Skin epidermis (tissue), 12 donors: ENCODE results near the gene CLEC7A.

ENCODE experiments used
- H3K27ac ChIP-seq, 21 experiments: fragments of 200-600 bp; sonication (generic) in 11 of 21; one replicate each; pipeline ENCODE4 v1.5.0; 2020; ENCODE audit warnings: mild to moderate bottlenecking in 3 of 21, inconsistent platforms in 2 of 21, moderate library complexity in 2 of 21
- H3K4me3 ChIP-seq, 7 experiments: fragments of 200-600 bp; sonication (generic) in 2 of 7; one replicate each; pipeline ENCODE4 v1.5.0; 2020; ENCODE audit warnings: inconsistent platforms in 2 of 7, mild to moderate bottlenecking in 2 of 7, moderate library complexity in 1 of 7

CLEC7A gene

DNA sequence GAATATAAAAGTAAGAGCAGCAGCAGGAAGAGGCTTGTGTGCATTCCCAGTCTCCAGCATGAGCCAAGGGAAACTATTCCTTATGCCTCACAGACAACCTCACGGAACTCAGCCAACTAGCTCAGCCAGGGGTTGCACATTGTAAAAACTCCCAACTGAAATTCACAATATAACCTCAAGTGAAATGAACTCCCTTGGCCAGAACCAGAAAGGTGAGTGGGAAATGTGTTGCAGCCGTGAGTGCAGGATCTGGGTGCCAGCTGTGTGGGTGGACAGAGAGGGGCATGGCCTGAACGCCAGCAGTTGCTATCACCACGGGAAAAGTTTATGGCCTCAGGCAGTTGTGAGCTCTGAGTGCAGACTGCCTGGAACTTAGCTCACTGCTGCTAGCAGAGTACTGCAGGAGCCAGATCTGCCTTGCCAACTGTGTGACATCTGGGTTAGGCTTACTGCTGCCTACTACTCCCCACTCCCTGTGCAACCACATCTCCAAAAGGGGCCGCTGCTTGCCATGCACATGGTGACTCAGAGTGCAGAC, 28.9 kb downstream of the CLEC7A start:
- Histone ChIP-seq H3K4me3 (no peak overlapping the region), H3K27ac (peak overlapping the region in 15 of 21 experiments; percentile 3 to 64 (median 40))

DNA sequence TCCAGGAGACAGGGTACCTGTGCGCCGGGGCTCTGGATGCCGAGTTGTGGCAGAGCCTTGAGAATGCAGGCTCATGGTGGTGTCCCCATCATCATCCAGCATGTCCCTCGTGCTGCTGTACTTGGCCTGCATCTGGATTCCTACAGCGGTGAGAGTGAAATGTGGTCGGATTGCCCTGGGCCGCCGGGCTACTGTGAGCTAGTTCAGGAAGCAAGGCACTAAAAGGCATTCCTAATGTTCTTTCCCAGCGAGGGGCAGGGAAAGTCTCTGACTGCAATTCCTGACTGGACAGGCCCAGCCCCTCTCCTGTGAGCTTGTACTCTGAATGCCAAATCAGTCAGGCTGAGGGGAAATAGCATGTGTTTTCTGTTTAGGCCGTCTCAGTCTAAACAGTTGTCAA, 31.2 kb downstream of the CLEC7A start, which contains the start of gene CLEC1A:
TSS of gene CLEC1A (minus strand) at position 195 of the 400 bp plus-strand sequence. CDS start at position 132, 63 bp downstream.
- Histone ChIP-seq H3K27ac (peak within 1 kb of the TSS in 11 of 21 experiments; percentile 18 to 70 (median 44)), H3K4me3 (peak within 1 kb of the TSS in 4 of 7 experiments; percentile 1 to 6 (median 3))

DNA sequence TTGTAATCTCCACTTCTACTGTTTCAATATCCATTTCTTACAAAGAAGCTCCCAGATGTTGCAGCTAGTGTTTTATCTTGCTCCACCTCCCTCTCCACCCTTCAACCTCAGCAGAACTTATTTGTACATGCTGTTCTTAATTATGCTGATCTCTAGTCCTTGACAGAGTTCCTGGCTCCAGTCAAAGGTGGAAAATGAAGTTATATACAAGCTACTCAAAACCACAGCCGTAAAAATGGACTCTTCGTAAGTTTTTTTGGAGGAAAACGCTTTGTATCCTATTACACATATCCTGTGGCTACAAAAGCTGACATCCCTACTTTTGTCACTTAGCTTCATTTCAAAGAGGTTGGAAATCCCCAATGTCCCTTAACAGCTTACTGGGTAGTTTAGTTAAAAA, 32.5 kb downstream of the CLEC7A start:
- Histone ChIP-seq H3K4me3 (peak overlapping the region in 1 of 7 experiments; percentile 5), H3K27ac (peak overlapping the region in 3 of 21 experiments; percentile 52 to 65 (median 53))

DNA sequence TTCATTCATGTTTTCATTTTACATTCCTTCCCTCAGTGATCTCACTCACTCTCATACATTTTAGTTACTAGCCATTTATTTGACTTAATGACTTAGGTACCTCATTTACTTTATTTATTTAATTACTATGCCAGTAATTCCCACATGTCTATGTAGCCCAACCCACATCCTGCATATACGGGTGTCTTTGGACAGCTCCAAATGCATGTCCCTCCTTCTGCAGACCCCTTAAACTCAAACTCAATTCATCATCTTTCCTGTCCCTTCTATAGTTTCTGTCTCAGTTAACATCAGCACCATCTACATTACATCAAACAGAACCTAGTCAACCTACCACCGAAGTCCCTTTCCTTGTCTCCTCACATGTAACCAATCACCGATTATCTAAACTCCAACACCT, 34.0 kb downstream of the CLEC7A start:
- peak overlapping the region in 3 of 21 experiments; percentile 53 to 65 (median 53) for H3K27ac ChIP-seq
- H3K4me3 ChIP-seq, result no peak overlapping the region

DNA sequence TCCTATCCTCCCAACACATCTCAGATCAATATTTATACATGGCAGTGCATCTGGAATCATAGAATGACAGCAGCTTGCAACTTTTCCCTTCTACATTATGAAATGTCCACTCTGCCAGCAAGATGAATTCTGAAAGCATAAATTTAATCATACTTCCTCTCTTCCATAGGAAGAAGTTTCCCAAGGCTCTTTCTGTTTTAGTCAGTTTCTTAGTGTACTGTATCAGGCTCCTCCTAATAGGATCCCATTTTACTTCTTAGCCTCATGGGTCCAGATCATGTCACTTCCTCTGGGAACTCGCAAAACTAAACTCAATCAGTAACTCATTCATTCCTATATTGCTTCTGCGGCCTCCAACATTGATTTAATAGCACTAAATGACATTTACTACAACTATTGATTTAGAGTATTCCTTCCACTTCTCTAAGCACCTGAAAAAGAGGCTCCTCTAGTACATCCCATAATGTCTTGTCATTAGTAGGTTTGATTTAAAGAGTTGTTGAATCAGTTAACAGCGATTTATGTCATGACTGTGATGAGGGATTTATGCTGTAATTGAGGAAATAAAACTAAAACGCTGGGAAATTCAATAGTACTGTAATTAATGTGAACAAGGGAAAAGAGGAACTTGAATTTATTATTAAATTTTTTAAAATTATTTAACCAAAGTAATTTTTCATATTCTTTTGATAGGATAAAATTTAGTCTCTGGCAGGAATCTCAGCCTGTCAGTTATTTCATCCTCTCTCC, 35.2 kb downstream of the CLEC7A start:
- Histone ChIP-seq H3K27ac (peak overlapping the region in 3 of 21 experiments; percentile 53 to 59 (median 53)), H3K4me3 (no peak overlapping the region)

DNA sequence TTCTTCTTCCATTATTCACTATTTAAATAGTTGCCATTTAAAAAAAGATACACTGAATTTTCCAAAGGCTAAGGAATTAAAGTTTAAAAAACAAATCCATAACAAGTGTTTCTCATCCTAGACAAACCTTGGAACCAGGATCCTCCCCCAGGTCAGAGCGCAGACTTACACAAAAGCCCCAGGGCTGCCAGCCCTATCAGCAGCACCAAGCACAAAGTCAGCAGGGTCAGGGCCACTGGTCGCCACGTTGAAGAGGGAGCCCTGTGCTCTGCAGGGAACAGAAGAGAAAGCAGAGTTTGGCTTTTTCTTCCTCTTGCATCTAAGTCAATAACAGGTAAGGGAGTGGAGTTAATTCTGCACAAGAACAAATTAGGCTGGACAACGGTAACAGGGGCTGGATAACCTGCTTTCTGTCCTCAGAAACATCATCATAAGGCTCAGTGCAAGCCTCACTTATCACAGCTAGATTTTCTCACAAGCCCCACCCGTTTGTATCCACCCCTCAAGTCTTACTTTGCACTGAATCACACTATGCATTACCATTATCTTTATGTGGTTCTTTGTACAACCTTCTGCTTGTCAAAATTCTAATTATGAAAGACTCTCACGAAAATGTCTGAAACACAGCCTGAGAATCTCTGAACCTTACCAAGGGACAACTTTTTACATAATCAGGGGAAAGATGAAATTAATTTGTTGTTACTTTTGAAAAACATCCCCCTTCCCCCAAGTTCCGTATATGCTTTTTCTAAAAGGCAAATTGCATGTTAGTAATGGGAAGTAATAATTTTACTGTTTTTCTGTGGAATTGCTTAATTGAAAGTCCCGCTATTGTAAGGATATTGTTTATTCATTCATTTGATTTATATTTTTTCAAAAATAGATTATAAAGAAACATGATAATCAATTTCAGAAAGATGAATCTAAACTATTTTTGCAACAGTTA, 40.8 kb downstream of the CLEC7A start:
- Histone ChIP-seq H3K27ac (peak overlapping the region in 1 of 21 experiments; percentile 43), H3K4me3 (no peak overlapping the region)

DNA sequence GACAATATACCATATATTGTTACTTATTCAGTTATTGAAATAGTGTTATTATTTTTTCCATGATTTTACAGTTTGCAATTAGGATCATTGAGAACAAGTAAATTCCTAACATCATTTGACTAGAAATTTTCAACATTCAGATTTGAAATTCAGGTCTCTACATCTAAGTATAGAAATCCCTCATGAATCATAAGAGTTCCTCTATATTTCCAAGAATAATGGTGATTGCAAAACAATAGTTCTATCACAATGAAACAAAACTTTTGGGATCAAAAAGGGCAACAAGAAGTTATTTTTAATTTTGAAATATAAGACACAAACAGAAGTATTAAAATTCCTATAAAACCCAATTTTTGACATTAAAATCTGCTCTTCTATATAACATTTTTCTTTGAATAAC, 42.0 kb downstream of the CLEC7A start:
- H3K4me3 ChIP-seq, result no peak overlapping the region
- no peak overlapping the region for H3K27ac ChIP-seq

DNA sequence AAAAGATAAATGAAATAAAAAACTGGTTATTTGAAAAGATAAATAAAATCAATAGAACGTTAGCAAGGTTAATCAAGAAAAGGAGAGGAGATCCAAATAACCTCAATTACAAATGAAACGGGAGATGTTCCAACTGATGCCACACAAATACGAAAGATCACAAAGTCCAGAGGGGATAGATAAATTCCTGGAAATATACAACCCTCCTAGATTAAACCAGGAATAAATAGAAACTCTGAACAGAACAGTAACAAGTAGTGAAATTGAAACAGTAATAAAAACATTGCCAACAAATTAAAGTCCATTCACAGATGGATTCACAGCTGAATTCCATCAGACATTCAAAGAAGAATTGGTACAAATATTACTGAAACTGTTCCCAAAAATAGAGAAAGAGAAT, 43.6 kb downstream of the CLEC7A start:
- Histone ChIP-seq H3K27ac (no peak overlapping the region), H3K4me3 (no peak overlapping the region)

DNA sequence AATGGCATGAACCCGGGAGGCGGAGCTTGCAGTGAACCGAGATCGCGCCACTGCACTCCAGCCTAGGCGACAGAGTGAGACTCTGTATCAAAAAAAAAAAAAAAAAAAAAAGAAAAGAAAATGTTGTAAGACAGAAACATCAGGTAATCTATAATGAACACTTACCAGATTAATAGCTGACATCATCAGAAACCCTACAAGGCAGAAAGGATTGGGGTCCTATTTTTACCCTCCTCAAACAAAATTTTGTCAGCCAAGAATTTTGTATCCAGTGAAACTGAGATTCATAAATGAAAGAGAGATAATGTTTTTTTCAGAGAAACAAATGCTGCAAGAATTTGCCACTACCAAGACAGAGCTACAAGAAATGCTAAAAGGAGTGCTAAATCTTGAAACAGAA, 45.3 kb downstream of the CLEC7A start:
- no peak overlapping the region for H3K27ac ChIP-seq
- no peak overlapping the region for H3K4me3 ChIP-seq

DNA sequence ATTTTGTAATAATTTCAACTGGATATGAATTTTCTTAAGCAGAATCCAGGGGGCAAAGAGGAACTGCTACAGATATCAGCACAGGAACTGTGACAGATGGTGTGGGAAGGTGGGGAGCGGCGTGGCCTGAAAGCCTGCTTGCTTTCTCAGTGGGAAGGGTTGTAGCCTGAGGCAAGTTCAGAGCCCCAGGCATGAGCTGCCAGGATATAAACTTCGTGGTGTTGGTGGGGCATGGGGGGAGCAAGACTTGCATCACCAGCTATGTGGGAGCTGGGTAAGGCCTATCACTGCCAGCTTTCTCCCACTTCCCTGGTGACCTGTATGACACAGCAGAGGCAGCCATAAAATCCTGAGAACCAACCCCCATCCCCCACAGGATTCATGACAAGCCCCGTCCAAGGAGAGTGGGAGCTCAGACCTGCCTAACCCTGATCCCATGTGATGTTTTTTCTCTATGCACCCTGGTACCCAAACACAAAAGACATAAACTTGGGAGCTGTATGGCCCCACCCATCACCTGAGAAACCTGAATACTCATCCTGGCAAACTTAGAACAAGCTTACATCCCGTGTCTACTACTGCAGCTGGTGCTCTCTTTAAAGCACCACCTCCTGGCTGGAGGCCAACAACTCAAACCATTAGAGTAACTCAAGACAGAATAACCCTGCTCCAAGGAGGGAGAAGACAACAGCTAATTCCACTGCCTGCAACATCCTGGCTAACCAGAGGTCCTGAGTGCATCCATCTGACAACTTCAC, 47.7 kb downstream of the CLEC7A start:
- H3K27ac ChIP-seq, result no peak overlapping the region

DNA sequence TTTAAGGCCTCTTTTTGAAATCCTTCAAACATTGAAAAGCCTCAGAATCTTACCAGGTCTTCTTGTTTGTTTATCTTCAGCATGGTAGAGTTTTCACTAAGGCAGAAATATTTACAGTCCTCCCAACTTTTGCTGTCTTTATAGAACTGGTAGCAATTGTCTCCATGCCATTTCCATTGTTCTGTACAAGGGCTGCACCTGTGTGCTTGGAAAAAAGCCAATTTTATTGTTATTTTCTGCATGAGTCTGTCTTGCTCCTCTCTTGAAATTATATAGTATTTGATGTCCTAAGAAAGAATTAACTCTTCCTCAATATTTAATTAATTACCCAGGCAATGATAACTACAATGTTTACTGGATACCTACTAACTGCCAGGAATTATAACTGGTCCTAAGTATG, 54.5 kb downstream of the CLEC7A start:
- no peak overlapping the region for H3K4me3 ChIP-seq
- H3K27ac ChIP-seq, result peak overlapping the region in 1 of 21 experiments; percentile 7

More for the DNA sequence above, 47.7 kb downstream of the CLEC7A start:
- no peak overlapping the region for H3K4me3 ChIP-seq

DNA sequence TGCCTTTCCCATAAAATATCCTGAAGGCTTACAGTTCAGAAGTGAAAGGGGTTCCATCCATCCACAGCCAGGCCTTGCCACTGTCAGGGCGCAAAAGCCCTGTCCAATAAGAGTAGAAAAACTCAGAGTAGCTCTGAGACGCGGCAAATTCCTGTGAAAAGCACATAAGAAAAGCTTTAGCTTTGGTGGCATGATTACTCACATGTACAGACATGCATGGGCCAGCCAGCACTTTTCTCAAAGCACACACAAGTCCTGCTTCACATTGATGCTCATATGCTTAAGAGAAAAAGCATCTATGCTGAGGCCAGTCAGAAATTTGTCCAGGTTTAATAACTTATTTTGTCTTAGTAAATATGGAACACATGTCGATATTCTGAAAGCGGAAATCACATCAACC, 56.7 kb downstream of the CLEC7A start:
- Histone ChIP-seq H3K4me3 (no peak overlapping the region), H3K27ac (no peak overlapping the region)

DNA sequence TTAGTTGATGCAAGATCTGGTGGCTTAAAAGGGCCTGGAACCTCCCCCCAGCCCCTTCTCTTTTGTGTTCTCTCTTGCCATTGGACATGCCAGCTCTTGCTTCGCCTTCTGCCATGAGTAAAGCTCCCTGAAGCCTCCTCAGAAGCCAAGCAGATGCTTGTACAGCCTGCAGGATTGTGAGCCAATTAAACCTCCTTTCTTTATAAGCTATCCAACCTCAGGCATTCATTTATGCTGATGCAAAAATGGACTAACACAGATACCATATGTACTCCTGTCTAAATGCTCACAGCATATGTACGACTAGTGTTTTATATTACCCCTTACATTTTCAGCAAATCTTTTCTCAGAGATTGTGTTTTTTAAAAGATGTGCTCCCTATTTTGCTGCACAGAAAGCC, 57.9 kb downstream of the CLEC7A start:
- Histone ChIP-seq H3K4me3 (no peak overlapping the region), H3K27ac (no peak overlapping the region)

DNA sequence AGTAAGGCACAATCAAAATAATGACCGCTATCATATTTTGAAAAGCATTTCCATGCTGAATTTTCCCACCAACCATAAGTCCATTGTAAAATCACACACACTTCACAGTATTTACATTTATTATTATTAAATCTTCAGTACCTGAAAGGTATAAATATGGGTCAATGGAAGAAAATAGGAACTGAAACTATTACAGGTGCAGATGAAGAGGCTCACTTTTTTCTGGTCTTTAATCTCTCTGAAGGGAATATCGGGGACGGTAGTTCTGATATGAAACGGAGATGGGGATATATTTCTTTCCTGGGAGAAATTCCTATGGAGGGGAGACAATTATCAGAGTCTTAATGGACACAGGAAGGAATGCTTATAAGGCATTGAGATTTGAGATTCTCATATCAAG, 59.6 kb downstream of the CLEC7A start:
- H3K4me3 ChIP-seq, result no peak overlapping the region
- no peak overlapping the region for H3K27ac ChIP-seq

DNA sequence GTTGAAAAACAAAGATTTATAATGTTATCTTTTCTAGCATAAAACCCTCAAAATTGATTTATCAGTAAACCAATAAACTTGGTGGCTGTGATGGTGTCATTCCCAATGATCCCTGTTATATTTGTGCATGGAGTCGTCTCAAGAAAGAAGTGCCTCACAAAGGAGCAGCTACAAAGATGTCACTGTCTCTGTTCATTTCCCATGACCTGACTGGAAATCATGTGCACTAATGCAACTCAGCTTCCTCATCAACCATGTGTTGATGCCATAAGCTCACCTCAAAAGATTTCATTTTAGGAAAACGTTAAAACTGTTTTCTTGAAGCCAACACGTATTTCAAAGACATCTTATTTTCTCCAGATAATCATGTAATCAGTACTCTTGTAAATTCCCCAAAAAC, 60.0 kb downstream of the CLEC7A start:
- H3K27ac ChIP-seq, result peak overlapping the region in 1 of 21 experiments; percentile 83

DNA sequence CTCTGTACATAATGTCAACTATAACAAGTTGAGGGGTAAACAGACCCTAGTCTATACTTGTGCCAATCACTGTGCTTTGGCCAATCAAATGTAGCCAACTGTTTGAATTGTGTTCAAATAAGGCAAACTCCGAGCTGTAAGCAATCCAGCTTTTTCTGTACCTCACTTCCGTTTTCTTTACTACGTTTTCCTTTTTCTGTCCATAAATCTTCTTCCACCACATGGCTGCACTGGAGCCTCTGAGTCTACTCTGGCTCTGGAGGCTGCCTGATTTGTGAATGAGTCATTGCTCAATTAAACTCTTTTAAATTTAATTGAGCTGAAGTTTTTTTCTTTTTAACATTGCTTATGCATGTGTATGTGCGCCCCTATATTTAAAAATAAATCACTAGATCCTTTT, 60.9 kb downstream of the CLEC7A start:
- Histone ChIP-seq H3K27ac (peak overlapping the region in 16 of 21 experiments; percentile 19 to 83 (median 56)), H3K4me3 (no peak overlapping the region)

More for the DNA sequence above, 60.0 kb downstream of the CLEC7A start:
- no peak overlapping the region for H3K4me3 ChIP-seq

DNA sequence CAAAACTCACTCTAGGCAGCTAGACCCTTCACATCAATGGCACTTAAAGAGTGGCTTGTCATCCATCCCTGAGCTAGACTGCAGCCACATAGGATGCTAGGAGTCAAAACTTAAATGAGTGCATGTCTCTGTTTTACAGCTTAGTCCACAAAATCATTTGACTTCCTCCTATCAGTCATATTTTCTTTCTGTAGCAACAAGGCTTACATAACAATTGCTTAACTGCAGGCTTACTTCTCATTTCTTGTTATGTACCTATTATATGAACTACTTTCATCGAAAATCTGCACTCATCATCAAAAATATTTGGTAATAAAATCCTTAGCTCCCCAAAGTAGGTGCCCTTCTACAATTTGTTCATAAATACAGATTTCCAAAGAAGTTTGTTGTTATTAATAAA, 61.4 kb downstream of the CLEC7A start:
- H3K27ac ChIP-seq, result peak overlapping the region in 19 of 21 experiments; percentile 19 to 83 (median 51)
- no peak overlapping the region for H3K4me3 ChIP-seq

DNA sequence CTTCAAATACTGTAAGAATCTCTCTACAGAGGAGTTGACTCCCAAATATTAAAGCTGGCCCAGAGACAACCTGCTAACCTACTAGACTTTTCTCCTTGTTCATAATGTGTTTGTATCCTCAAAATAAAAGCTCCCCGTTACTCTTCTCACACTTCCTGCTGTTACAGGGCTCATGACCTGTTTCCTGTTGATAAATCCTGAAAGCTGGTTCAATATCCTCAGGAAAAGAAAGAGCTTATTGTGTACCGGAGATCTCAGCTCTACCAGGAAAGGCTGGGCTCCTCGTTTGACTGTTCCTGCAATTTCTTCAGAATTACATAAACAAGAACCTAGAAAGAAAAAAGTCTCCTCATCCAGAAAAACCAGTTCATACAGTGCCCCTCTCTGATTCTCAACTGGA, 62.1 kb downstream of the CLEC7A start:
- Histone ChIP-seq H3K27ac (peak overlapping the region in 18 of 21 experiments; percentile 3 to 83 (median 40)), H3K4me3 (no peak overlapping the region)

DNA sequence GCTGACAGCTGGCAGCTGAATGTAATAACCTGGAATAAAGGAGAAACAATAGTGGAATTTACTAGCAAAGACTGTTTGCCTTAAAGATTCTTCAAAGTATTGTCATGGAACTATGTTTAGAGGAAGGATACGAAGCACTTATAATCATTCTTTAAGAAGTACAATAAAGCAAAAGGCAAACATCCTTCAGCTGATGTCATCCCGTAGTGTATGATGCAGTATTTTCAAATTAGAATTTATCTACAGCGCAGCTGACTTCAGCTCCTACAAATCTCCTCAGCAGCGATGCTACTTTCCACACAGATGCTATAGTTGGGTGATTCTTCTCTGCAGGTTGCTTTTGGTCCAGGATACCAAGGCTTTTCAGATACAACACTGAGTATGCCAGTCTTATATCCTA, 62.7 kb downstream of the CLEC7A start:
- H3K27ac ChIP-seq, result peak overlapping the region in 9 of 21 experiments; percentile 11 to 83 (median 55)
- H3K4me3 ChIP-seq, result no peak overlapping the region
